Hepatic stellate cell (primary cell): Measurements from ENCODE around the gene TMEM179B.
"Not testable (repeated sequence)": the region's sequence is repeated elsewhere in the genome, so short reads cannot be mapped to it uniquely, and the experiment has no call there.

ENCODE experiments used
- DNase-seq: peaks from one replicate; pipeline ENCODE4 v3.0.0; 2011; ENCODE audit warnings: low spot score

TMEM179B gene, protein sequence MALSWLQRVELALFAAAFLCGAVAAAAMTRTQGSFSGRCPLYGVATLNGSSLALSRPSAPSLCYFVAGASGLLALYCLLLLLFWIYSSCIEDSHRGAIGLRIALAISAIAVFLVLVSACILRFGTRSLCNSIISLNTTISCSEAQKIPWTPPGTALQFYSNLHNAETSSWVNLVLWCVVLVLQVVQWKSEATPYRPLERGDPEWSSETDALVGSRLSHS

DNA sequence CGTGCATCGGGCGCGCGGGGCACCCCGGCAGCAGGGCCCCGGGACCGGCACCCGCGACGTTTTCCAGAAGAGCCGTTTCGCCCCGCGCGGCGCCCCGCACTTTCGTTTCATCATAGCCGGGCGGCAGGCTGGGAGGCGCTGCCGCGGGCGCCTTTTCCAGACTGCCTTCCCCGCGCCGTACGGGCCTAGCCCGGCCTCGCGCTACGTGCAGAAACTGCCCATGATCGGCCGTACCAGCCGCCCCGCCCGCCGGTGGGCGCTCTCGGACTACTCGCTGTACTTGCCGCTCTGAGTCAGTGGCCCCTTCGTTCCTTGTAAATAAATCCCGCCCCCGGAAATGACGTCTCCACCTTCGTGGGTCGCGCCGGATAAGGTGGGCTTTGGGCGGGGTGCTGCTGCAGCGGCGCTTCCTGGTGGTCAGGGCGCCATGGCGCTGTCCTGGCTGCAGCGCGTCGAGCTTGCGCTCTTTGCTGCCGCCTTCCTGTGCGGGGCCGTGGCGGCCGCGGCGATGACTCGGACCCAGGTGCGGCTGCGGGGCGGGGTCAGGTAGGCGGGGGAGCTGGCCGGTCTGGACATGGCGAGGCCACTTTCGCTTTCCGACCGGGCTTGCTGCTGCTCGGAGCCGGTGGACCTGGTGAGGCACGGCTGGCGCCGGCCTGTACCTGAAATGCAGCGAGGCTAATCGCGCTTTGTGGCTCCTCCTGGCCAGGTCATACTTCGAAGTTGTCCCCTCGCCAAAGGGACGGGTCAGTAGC is at the start of gene TMEM179B:
TSS of gene TMEM179B (plus strand) at position 398 of the 755 bp plus-strand sequence. CDS start at position 428, 30 bp downstream.
- peak; percentile 97 for DNase-seq

DNA sequence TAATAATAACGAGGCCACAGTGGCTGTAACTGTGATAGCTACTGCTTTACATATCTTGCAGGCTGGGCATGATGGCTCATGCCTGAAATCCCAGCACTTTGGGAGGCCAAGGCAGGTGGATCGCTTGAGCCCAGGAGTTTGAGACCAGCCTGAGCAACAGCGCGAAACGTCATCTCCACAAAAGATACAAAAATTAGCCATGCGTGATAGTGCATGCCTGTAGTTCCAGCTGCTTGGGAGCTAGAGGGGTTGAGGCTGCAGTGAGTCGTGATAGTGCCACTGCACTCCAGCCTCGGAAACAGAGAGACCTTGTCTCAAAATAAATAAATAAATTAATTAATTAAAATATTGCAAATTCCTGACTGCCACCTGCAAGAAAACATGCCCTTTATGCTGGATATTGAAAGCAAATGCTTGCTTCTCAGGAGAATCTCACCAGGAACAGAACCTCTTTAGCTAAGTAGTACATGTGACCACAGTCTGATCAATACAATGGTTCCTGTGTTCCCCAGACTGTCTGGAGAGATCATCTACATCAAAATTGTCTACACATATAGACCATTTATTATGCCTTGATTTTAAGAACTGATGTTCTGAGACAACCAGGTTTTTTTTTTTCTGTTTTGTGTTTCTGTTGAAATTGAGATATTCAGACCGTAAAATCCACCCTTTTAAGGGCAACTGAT is 39.6 kb upstream of the TMEM179B start:
- no peak for DNase-seq

DNA sequence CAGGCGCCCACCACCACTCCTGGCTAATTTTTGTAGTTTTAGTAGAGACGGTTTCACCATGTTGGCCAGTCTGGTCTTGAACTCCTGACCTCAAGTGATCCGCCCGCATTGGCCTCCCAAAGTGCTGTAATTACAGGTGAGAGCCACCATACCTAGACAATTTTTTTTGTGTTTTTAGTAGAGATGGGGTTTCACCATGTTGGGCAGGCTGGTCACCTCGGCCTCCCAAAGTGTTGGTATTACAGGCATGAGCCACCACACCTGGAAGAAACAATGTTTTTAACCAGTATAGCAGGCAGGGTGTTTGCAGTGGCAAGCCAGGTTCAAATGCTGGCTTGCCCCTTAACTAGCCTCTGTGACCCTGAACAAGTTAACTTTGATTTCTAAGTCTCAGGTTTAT is 37.3 kb upstream of the TMEM179B start:
- not testable (repeated sequence) for DNase-seq

DNA sequence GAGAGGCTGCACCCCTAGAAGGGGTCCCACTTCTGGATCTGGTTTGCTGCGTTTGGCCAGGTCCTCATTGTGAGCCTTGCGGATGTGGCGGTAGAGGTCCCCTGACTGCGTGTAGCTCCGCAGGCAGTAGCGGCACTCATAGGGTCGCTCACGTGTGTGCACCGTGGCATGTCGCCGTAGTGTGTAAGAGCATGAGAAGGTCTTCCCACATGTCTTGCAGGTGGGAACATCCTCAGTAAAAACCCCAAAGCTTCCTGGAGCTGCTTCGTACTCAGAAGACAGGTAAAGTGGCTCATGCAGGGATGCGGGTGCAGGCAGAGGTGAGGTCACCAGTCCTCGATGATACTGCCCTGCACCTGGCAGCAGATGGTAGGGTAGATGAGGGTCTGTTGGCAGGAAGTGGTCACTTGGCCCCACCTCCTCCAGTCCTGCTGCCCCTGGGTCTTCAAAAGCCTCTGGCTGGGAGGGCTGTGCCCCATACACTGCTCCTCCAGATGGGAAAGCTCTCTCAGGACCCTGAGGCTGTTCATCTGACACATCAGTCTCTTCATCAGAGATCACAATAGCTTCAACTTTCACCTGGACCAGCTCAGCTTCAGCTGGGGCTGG is 34.9 kb upstream of the TMEM179B start:
- DNase-seq = no peak

DNA sequence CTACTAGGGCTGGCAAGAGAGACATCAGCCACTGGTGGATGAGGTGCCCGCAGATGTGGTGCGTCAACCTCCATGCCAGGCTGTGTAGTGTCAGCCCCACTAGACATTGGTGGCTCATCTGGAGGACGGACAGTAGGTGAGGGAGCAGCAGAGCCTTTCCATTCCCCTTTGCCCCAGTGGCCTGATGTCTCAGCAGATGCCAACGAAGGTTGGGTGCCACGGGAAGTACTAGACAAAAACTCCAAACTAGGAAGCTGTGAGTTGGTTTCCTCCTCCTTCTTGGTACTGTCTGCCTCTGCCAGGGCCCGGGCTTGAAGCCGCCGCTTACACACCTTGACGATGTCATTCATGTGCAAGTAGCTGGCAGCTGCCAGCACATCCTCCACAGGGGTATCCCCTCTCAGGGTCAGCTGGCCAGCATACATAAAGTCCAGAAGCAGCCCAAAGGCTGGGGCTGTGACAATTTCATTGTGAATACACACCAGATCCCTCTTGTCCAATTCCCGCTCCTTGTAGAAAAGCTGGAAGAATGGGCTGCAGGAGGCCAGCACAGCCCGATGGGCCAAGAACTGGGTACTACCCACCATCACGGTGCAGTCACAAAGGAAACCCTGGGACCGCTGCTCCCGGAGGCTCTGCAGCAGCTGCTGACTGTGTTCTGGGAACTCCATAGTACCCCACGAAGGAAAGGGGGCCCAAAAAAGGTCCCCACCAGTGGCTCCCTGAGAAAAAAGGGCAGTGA is 34.0 kb upstream of the TMEM179B start:
- DNase-seq = no peak

DNA sequence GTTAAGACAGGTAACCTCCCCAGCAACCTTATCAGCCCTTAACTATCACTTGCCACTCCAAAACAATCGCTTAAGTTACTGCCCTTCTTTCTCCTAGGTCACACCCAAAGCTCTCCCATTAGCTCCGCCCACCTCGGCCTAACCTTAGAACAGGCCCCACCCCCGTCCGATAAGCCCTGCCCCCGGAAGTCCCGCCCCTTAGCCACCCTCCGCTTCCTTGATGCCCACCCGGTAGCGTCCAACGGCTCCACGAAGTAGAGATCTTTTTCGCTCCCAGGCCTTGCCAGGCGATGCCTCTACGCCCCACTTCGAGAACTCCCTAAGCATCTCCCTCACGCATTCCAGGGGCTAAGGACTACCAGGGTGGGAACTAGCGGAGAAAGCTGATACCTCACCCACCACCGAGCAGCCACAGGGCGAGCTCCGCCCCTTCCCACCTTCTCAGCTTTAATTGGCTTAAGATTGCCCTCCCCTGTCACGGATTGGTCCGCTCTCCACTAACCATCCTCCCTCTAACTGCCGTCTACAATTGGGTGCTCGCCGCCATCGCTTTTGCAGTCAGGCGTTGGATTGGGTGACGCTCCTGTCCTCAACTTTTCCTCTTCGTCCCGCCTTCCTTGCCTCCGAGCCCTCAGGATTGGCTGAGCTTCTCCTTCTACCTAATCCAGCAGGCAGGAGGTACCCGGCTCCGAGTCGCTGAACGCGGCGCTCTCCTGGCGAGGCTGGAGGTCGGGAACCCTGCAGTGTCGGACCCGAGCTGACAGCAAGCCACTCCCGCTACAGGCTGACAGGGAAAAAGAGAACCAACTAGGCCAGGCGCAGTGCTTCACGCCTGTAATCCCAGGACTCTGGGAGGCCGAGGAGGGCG is 33.2 kb upstream of the TMEM179B start, which contains the start of gene ZBTB3:
TSS of gene ZBTB3 (minus strand) at position 425 of the 868 bp plus-strand sequence. CDS start 496 bp downstream, outside the sequence.
- DNase-seq = peak; percentile 98

DNA sequence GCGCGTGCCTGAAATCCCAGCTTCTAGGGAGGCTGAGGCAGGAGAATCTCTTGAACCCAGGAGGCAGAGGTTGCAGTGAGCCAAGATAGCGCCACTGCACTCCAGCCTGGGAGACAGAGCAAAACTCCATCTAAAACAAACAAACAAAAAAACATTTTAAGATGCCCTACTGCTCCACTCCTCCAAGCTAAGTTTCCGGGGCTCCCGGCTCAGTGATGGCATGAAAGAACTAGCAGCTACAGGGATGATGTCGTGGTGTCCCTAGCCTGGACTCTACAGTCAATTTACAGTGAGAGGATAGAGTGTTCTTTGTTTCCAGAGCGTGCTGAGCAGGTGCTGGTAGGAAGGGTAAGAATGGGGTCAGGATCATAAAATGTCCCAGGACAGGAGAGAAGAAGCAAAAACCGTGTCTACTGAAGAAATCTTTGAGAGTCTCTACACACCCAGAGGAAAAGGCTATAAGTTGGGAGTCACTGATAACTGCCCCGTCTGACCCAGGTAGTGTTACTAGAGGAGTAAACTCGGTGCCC is 32.1 kb upstream of the TMEM179B start:
- no peak for DNase-seq

DNA sequence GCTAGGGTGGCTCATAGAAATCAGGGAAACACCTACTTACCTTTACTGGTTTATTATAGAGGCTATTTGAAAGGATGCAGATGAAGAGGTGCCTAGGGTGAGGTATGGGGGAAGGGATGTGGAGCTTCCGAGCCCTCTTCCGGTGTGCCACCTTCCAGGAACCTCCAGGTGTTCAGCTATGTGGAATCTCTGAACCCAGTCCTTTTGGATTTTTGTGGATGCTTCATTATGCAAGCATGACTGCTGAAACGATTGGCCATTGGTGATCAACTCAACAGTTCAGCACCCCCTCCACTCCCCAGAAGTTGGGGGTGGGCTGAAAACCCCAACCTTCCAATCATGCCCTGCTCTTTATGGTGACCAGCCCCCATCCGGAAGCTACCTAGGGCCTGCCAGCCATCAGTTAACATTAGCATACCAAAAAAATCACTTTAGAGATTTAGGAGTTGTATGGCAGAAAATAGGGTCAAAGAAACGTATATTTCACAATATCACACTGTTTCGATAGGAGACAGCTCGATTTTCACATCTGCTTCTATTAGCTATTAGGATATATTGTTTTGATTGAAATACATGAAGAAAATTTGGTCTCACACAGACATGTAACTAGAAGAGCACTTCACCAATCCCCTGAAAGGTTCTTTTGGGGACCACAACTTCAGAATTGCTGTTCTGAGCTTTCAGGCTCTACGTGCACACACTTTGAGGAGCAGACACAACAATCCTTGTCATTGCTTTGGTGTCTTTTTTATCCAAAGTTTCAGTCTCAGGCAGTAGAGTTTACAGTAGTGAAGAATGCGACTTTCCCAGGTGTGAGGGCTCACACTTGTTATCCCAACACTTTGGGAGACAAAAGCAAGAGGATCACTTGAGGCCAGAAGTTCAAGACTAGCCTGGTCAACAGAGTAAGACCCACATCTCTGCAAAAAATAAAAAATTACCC is 29.1 kb upstream of the TMEM179B start:
- DNase-seq = no peak

DNA sequence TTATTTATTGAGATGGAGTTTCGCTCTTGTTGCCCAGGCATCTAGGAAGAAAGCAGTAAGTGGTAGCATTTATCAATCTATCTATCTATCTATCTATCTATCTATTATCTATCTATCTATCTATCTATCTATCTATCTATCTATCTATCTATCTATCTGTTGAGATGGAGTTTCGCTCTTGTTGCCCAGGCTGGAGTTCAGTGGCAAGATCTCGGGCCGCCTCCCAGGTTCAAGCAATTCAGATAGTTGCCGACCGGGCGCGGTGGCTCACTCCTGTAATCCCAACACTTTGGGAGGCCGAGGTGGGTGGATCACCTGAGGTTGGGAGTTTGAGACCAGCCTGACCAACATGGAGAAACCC is 26.4 kb upstream of the TMEM179B start:
- DNase-seq = not testable (repeated sequence)

DNA sequence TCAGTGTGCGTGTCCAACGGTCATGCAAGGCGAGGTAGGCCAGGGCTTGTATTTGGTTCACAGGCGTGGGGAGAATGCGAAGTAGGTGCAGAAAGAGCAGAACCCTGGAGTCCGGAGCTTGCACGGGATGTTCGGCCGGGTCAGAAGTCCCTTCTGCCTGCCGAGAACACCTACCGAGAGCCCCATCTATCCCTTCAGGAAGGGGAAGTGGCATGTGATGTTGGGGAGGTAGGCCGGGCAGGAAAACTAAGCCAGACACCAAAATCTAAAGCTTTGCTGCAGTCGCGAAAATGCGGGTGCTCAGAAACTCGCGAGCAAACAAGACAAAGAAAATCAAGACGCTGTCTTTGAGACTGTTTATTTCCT is 16.4 kb upstream of the TMEM179B start:
- DNase-seq = no peak

DNA sequence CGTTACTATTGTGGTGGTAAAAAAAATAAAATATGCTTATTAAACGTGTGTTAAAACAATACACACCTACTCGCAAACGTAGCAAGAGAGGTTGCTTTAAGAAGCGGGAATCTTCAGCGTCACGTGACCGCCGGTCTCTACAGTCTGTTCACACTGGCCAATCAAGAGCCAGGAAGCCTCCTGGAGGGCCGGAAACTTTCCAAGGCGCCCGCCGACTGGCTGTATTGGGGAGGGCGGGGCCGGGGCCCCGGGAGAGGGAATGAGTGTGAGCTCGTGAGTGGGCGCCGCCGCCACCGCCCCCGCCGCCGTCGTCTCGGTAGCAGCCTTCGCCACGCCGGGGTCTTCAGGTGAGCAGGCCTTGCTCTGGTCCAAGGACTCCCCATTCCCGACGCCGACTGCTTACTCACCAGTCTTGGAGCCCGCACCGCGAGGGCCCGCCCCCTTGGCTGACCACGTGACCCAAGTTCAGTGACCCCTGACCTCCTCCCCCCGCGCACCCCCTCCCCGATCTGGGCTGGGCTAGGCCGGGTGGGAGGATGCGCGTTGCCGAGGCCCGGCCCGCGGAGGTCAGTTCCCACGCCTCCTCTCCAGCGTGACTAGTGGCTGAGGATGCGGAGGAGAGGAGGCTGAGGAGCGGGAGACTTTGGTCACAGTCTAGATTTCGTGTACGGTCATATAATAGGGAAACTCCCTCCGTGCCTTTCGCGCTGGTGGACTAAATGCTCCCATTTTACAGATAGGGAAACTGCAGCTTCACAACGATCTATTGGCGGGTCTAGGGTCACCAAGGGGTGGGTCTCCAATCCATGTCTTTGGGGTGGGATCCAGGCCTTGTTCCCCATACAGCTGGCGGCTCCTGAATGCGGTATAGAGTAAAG is 15.8 kb upstream of the TMEM179B start, which contains the start of gene TAF6L:
TSS of gene TAF6L (plus strand) at position 253 of the 878 bp plus-strand sequence. CDS start 4,388 bp downstream, outside the sequence.
- DNase-seq = peak; percentile 98

DNA sequence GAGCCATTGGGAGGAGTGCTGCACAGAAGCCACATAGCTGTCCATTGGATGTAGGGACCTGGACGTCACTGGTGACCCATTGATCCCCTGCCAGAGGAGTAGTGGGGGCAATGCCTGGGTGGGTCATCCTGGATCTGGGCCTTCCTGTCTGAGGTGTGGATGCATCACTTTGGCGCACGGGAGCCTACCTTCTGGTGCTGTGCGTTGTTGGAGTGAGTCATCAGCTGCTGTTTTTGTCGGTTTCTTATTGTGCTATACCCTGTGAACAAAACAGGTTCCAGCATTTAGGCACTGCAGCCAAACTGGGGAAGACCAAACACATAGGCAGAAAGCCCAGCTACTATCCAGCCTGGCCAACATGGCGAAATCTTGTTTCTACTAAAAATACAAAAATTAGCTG is 12.8 kb upstream of the TMEM179B start:
- DNase-seq = no peak

DNA sequence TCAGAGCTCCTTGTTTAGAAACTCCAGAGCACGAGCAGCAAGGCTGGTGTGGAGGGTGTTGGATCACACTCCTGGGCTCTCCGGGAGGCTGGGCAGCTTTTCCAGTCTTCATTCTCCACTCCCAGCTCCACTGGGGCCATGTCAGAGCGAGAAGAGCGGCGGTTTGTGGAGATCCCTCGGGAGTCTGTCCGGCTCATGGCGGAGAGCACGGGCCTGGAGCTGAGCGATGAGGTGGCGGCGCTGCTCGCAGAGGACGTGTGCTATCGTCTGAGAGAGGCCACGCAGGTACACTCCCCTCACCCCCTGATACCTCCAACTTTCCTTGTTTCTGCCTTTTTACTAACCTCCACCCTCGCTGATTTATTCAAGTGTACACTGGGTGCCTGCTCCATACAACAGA is 11.6 kb upstream of the TMEM179B start:
- no peak for DNase-seq

DNA sequence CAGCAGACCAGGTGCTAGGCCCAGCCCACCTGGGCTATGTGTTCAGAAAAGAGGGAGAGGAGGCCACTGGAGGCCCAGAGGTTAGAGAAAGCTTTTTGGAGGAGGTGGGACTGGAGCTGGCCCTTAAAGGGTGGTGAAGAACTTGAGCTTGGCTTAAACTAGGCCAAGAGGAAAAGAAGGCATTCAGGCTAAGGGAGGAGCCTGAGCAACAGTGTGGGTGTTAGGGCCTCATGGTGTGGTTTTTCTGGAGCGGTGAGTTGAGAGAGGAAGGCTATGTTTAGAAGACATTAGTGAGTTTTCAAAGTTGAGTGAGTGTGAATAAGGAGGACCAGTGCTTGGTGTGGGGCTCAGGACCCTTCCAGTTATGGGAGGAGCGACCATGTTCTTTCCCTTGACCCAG is 9.8 kb upstream of the TMEM179B start:
- DNase-seq = no peak

DNA sequence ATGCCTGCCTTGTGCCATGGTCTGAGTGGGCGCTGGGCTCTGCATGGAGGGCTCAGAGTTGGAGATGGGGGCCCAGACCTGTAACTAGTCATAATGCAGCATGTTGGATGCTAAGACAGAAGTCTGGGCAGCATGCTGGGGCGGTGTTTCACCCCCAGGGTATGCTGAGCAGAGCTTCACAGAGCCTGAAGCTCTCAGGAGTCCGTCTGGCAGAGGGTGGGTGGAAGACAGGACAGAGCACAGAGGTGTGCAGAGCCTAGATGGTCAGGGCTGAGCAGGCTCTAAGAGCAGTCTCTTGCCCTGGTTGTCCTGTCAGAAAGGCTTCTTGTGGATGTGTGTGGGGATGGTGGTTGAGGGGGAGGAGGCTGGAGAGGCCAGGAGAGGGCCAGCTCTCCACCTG is 8.8 kb upstream of the TMEM179B start:
- DNase-seq = no peak

DNA sequence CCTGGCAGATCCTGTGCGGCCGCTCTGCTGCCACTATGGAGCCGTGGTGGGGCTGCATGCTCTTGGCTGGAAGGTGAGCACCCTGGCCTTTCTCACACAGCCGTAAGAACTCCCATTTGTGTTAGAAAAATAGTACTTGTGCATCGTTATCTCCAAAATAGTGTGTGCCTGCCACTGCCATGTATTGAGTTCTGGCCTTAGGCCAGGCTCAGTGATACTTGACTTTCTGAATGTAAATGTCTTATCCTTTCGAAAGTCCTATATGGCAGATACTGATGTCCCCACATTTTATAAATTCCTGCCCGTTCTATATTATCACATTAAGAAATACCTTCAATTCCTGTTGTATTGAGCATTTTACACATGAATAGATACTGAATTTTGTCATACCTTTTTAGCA is 4.4 kb upstream of the TMEM179B start:
- no peak for DNase-seq

DNA sequence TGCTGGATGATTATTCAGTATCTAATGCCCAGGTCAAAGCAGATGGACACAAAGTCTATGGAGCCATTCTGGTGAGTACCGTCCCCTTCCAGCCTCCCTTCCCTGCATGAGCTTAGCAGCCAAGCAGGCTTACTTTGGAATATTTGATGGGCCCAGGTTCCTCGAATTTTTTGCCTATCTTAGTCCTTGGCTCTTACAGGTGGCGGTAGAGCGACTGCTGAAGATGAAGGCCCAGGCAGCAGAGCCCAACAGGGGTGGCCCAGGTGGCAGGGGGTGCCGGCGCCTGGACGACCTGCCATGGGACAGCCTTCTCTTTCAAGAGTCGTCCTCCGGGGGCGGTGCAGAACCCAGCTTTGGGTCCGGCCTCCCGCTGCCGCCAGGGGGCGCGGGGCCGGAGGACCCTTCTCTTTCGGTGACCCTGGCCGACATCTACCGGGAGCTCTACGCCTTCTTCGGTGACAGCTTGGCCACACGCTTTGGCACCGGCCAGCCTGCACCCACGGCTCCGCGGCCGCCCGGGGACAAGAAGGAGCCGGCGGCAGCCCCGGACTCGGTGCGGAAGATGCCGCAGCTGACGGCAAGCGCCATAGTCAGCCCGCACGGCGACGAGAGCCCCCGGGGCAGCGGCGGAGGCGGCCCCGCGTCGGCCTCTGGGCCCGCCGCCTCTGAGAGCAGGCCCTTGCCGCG is 741 bp upstream of the TMEM179B start:
- peak; percentile 94 for DNase-seq

DNA sequence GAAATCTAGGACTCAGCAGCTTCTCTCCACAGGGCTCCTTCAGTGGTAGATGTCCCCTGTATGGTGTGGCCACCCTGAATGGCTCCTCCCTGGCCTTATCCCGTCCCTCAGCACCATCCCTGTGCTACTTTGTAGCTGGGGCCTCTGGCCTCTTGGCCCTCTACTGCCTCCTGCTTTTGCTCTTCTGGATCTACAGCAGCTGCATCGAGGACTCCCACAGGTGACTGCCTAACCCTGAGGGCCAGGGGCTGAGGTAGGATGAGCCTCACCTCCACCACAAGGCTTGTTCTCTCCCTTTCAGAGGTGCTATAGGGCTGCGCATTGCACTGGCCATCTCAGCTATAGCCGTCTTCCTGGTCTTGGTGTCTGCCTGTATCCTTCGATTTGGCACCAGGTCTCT is 1.8 kb downstream of the TMEM179B start:
- no peak for DNase-seq
